Ovary (tissue), 9 donors: ENCODE results near the gene LDHAL6B. TPM values are rescaled to one million over a fixed set of nuclear protein-coding genes. Genes with fewer than 3 reads are reported as not detected.

Source experiments
- DNase-seq, 5 donors: peaks; one replicate each; pipeline ENCODE4 v3.0.0-alpha.2; 2019 to 2020
- H3K27ac ChIP-seq, 2 donors: fragments of 200-600 bp; one replicate each; pipeline versions ENCODE4 v1.5.1 to v1.8.0; 2019 to 2022
- H3K27me3 ChIP-seq: fragments of 200-600 bp; one replicate; pipeline ENCODE4 v1.8.0; 2022
- H3K36me3 ChIP-seq: fragments of 200-600 bp; sonication (generic); one replicate; pipeline ENCODE4 v1.5.1; 2019
- H3K4me1 ChIP-seq: one replicate; pipeline ENCODE4 v1.8.1; 2013; ENCODE audit warnings: mild to moderate bottlenecking, moderate library complexity; ENCODE audit not compliant: insufficient read depth
- H3K4me3 ChIP-seq: fragments of 200-600 bp; sonication (generic); one replicate; pipeline ENCODE4 v1.5.1; 2017
- H3K9me3 ChIP-seq, 2 donors: fragments of 200-600 bp in 1 of 2; sonication (generic) in 1 of 2; one replicate each; pipeline versions ENCODE4 v1.5.1 to v1.8.1; 2013 to 2019; ENCODE audit warnings: mild to moderate bottlenecking in 1 of 2, moderate library complexity in 1 of 2
- EP300 ChIP-seq: sonication (generic); formaldehyde crosslinking; IDR thresholded peaks from one replicate; pipeline ENCODE4 v1.6.1; 2017; ENCODE audit warnings: antibody characterized with exemption
- POLR2A ChIP-seq: fragments of 450-650 bp; IDR thresholded peaks from one replicate; pipeline ENCODE4 v1.6.1; 2017; ENCODE audit warnings: antibody characterized with exemption, mild to moderate bottlenecking, moderate library complexity
- WGBS, 3 donors: extraction: QIAGEN DNeasy Blood & Tissue Kit in 1 of 3; methylation state at CpG; one replicate each; pipeline versions ENCODE4 v1.1.5 to v1.1.7; 2013 to 2017; 5-methylcytosine and 5-hydroxymethylcytosine counted together
- intact Hi-C, 4 donors: fragments of 100-400 bp; cut with DNase I; formaldehyde crosslinking; loops; one replicate each; pipeline versions ENCODE4 v1.11.0 to v1.15.1; 2022 to 2023
- polyA plus RNA-seq, 2 donors: library from polyadenylated mRNA; stranded (reverse); fragments of 200-250 nt in 1 of 2; fragments of 350-450 nt in 1 of 2; fragmentation: Illumina TruSeq in 1 of 2; extraction: RNeasy Lipid Tissue Mini Kit (QIAGEN cat#74804) in 1 of 2; gene quantifications; one replicate each; pipeline ENCODE4 v1.2.3, GENCODE V29; 2013 to 2014
- total RNA-seq, 7 donors: library from RNA; depleted of rRNA in 2 of 7; stranded (reverse); fragments of >200 nt in 2 of 7; fragmentation: NEBNext Ultra II Directional in 3 of 7; extraction: Animal tissue kit (Norgen Biotek cat#: 25700) in 3 of 7; gene quantifications; one replicate each; pipeline versions ENCODE4 v1.1.0 to v1.2.4, GENCODE V29; 2016 to 2023
- TF ChIP-seq, protein P1 (sequence below), 3 donors: fragments of 450-650 bp in 2 of 3; fragments of 200-600 bp in 1 of 3; IDR thresholded peaks; one replicate each; pipeline versions ENCODE4 v1.5.1 to v1.8.0; 2016 to 2022; ENCODE audit warnings: antibody characterized with exemption in 3 of 3, mild to moderate bottlenecking in 1 of 3
- donor health status: DM: no; HTN: no; CAD: no; lungs with moderate emphysema.
- donor health status: DM: no; HTN: no; CAD: no.
- donor health status: Bipolar disorder and iron deficiency.
- donor health status: DM: yes; HTN: yes; CAD: no.
- donor health status: DM: no; HTN: no; CAD: no.
- donor health status: DM: yes; HTN: yes; CAD: no.

Gene LDHAL6B
- total and polyA plus RNA-seq, 9 donors = not detected

DNA sequence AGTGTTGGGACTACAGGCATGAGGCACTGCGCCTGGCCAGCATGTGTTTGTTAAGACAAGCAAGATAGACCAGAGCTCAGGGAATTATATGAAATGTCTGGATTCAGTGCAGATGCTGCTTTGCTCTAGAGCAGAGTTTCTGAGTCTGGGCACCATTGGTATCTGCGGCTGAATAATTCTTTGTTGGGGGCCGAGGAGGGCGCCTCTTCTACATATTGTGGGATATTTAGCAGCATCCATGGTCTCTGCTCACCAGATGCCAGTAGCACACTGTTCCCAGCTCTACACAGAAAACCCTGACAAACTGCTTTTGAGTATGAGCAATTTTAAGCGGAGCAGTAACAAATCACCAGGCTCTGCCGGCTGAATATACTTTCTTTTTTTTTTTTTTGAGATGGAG lies 3.6 kb upstream of the LDHAL6B start:
- no peaks in the 10 kb centered on the region for H3K4me1 ChIP-seq
- WGBS, 3 donors = 93 to 97% (median 95%) methylated on average over 6 of the region's 6 CpGs
- no peak for TF ChIP-seq POLR2A
- TF ChIP-seq, protein P1, sequence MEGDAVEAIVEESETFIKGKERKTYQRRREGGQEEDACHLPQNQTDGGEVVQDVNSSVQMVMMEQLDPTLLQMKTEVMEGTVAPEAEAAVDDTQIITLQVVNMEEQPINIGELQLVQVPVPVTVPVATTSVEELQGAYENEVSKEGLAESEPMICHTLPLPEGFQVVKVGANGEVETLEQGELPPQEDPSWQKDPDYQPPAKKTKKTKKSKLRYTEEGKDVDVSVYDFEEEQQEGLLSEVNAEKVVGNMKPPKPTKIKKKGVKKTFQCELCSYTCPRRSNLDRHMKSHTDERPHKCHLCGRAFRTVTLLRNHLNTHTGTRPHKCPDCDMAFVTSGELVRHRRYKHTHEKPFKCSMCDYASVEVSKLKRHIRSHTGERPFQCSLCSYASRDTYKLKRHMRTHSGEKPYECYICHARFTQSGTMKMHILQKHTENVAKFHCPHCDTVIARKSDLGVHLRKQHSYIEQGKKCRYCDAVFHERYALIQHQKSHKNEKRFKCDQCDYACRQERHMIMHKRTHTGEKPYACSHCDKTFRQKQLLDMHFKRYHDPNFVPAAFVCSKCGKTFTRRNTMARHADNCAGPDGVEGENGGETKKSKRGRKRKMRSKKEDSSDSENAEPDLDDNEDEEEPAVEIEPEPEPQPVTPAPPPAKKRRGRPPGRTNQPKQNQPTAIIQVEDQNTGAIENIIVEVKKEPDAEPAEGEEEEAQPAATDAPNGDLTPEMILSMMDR (IDR thresholded peaks at IDR 0.05) = no peak
- TF ChIP-seq EP300 = no peak
- no peak overlapping the region for H3K27ac ChIP-seq
- H3K27me3 ChIP-seq = no peaks in the 10 kb centered on the region
- H3K9me3 ChIP-seq = no peaks in the 10 kb centered on the region
- H3K36me3 ChIP-seq = no peaks in the 10 kb centered on the region
- no peak overlapping the region for H3K4me3 ChIP-seq
- no peak for DNase-seq
- intact Hi-C loops = no loop called here

DNA sequence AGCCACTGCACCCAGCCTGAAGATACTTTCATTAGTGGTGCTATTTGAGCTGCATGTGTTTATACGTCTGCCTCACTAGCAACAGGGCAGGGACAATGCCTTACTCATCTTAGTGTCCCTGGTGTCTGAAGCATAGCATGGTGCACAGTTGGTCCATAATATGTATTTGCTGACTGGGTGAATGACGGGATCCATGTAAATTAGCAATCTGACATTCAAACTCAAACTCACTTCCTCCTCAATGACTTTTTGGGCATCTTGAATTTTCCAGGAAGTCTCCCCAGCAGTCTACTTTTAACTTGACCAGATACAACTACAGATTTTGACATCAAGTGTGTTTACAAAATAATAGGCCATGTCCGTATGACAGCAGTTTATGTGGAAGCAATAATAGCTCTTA lies 3.0 kb upstream of the LDHAL6B start:
- no peak for DNase-seq
- no peaks in the 10 kb centered on the region for H3K36me3 ChIP-seq
- WGBS, 3 donors = 67 to 82% (median 67%) methylated on average over 3 of the region's 3 CpGs
- H3K27me3 ChIP-seq = no peaks in the 10 kb centered on the region
- H3K27ac ChIP-seq = no peak overlapping the region
- intact Hi-C loops = no loop called here
- no peaks in the 10 kb centered on the region for H3K4me1 ChIP-seq
- no peaks in the 10 kb centered on the region for H3K9me3 ChIP-seq
- TF ChIP-seq EP300 (no peak), POLR2A (no peak)
- TF ChIP-seq, protein P1 (IDR thresholded peaks at IDR 0.05) = no peak
- no peak overlapping the region for H3K4me3 ChIP-seq

DNA sequence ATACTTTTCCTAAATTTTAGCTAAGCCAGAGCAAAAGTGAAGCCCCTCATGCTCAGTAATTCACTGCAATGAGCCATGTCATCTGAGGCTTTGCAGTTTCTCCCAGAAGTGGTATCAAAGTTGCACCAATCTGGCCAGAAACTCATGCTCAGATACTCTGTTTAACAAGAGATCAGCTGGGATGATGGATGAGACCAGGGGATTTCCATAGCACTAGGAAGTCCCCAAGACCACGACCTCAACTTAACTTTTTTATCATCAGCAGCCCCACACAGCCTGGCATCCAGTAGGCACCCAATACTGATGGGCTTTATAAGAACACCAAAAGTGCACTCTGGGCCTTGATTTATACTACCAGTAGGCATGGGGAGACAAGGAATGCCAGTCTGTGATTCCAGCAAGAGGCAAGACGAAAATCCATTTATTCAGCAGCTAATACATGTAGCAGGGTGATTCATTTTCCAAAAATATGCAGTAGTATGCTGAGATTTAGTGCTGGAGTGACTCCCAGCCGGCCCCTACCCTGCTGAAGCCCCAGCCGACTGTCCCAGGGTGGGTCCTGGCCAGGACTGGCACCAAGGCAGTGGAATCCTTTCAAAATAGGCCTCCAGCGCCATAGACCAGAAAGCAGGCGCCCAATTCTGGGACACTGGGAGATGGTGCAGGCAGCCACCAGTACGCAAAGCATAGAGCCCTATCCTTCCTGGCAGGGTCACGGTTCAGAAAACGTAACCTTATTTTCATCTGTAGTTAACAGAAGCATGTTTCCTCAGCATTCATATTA lies 612 bp upstream of the LDHAL6B start:
- no peaks in the 10 kb centered on the region for H3K27me3 ChIP-seq
- H3K4me1 ChIP-seq = no peaks in the 10 kb centered on the region
- no peaks in the 10 kb centered on the region for H3K36me3 ChIP-seq
- no peak overlapping the region for H3K4me3 ChIP-seq
- intact Hi-C loops = loop anchor here in 1 of 4 donors (5.0 kb wide), 1 partner anchor 1531 kb away; no protein-coding TSS in a partner anchor
- 86 to 88% (median 87%) methylated on average over 9 of the region's 9 CpGs for WGBS, 3 donors
- TF ChIP-seq POLR2A (no peak), EP300 (no peak)
- TF ChIP-seq, protein P1 (IDR thresholded peaks at IDR 0.05) = no peak
- no peak for DNase-seq
- H3K9me3 ChIP-seq = no peaks in the 10 kb centered on the region
- H3K27ac ChIP-seq = no peak overlapping the region

DNA sequence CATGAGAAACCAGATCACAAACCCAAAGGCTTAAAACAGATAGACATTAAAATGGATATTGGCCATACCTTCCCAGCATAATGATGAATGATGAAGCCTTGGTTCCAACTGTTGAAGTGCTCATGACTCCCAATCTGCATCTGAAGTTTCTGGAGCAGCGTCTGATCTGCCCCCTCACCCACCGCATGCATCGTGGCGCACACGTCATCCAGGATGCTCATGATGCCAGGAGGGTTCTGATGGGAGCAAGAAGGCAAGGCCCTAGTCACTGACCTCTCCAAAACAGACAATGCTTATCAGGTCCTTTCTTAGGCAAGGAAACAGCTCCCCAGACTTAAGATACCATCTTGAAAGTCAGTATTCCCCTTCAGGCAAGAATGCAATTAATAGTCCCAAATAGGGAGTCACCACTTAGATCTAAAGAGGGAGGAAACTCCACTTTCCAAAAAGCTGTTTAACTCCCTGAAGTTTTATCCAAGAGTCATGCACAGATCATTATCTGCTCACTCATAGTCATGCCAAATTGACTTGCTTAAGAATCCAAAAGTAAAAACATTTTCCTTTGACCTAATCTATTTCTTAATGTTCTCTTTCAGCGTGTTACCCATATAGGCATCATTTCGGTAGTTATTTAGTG lies 2.1 kb downstream of the LDHAL6B start:
- intact Hi-C loops = loop anchor here in 1 of 4 donors (5.0 kb wide), 1 partner anchor 1529 kb away; no protein-coding TSS in a partner anchor
- Histone ChIP-seq H3K27ac (no peak overlapping the region), H3K4me1 (no peaks in the 10 kb centered on the region), H3K36me3 (no peaks in the 10 kb centered on the region), H3K9me3 (no peaks in the 10 kb centered on the region), H3K27me3 (no peaks in the 10 kb centered on the region), H3K4me3 (no peak overlapping the region)
- TF ChIP-seq, protein P1 (IDR thresholded peaks at IDR 0.05) = no peak
- TF ChIP-seq EP300 (no peak), POLR2A (no peak)
- 93 to 95% (median 93%) methylated on average over 7 of the region's 7 CpGs for WGBS, 3 donors
- DNase-seq = no peak
